SK-N-MC (cell line): ENCODE results near the gene HMG20B.
"Not testable (repeated sequence)": the region's sequence is repeated elsewhere in the genome, so short reads cannot be mapped to it uniquely, and the experiment has no call there.

Experiments
- DNase-seq: peaks from one replicate; pipeline ENCODE4 v3.0.0-alpha.2; 2011; ENCODE audit warnings: low read depth, low spot score
- H3K27ac ChIP-seq: fragments of 200-600 bp; sonication (generic); 2 replicates; pipeline ENCODE4 v1.5.1; 2016; ENCODE audit warnings: mixed run types
- H3K36me3 ChIP-seq: fragments of 200-600 bp; sonication (generic); 2 replicates; pipeline ENCODE4 v1.6.1; 2017; ENCODE audit warnings: antibody characterized with exemption, low read length, mixed read lengths; ENCODE audit not compliant: insufficient read depth
- H3K4me3 ChIP-seq: fragments of 200-600 bp; sonication (generic); 2 replicates; pipeline ENCODE4 v1.5.1; 2016
- H3K9ac ChIP-seq: fragments of 200-600 bp; sonication (generic); 2 replicates; pipeline ENCODE4 v1.8.0; 2017; ENCODE audit warnings: mixed run types, mixed read lengths; ENCODE audit not compliant: insufficient read length
- H3K9me3 ChIP-seq: fragments of 200-600 bp; sonication (generic); 2 replicates; pipeline ENCODE4 v1.6.1; 2017; ENCODE audit warnings: low read depth, mild to moderate bottlenecking, antibody characterized with exemption, low read length, moderate library complexity, mixed read lengths
- EZH2 ChIP-seq: fragments of 200-600 bp; sonication (generic); IDR thresholded peaks from one replicate; pipeline ENCODE4 v1.6.1; 2017; ENCODE audit warnings: antibody characterized with exemption
- FOXP2 ChIP-seq: optimal IDR thresholded peaks from 2 replicates; pipeline ENCODE3; 2011; ENCODE audit warnings: mild to moderate bottlenecking, moderate library complexity; ENCODE audit not compliant: insufficient read depth; ENCODE audit errors: extremely low read length, control extremely low read depth
- POLR2AphosphoS5 ChIP-seq: IDR thresholded peaks from 2 replicates; pipeline ENCODE4 v1.6.1; 2012; ENCODE audit warnings: mild to moderate bottlenecking, low read depth, low read length, borderline replicate concordance

Gene HMG20B

DNA sequence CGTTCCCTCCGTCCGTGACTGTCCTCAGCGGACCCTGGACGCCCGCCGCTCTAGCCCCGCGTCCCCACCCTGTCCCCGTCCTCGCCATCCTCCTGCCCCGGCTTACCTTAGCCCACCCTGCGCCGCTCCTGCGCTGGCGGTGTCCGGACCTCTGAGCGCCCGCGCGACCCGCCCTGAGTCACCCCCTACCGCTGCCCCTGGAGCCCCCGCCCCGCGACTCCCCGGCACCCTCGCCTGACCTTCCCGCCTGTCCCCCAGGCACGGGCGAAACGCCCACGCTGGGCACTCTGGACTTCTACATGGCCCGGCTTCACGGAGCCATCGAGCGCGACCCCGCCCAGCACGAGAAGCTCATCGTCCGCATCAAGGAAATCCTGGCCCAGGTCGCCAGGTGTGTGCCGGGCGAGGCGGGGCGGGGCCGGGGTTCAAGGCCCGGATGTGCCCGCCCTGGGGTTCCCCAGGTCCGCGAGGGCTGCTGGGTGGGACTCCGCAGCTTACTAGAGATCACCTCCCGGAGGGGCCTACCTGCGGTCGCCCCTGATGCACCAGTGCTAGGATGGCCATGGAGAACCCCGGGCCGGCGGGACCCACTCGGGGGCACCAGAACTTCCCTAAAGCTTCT, 5.1 kb downstream of the HMG20B start:
- no peak for TF ChIP-seq POLR2AphosphoS5
- no peak for TF ChIP-seq EZH2
- no peaks in the 10 kb centered on the region for H3K9me3 ChIP-seq
- no peak overlapping the region for H3K9ac ChIP-seq
- no peak for DNase-seq
- no peak overlapping the region for H3K4me3 ChIP-seq
- H3K36me3 ChIP-seq: peaks cover 25% of the 10 kb centered on the region; the same call in 1 of the 2 replicates
- H3K27ac ChIP-seq: no peak overlapping the region

DNA sequence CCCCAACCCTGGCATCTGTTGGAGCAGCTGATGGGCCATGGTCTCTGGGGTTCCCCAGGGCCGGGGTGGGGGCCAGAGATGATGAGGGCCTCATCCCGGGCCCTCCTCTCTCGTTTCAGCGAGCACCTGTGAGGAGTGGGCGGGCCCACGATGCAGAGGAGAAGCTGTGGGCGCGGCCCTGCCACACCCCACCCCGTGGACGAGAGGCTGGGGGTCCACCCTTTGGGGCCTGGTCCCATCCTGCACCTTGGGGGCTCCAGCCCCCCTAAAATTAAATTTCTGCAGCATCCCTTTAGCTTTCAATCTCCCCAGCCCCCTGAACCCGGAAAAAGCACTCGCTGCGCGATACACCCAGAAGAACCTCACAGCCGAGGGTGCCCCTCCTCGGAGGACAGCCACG, 5.6 kb downstream of the HMG20B start:
- H3K9me3 ChIP-seq: no peaks in the 10 kb centered on the region
- DNase-seq: no peak
- TF ChIP-seq EZH2: no peak
- TF ChIP-seq FOXP2: no peak
- TF ChIP-seq POLR2AphosphoS5: no peak
- H3K9ac ChIP-seq: no peak overlapping the region
- no peak overlapping the region for H3K27ac ChIP-seq
- H3K36me3 ChIP-seq: peaks cover 25% of the 10 kb centered on the region; the same call in 1 of the 2 replicates
- H3K4me3 ChIP-seq: no peak overlapping the region

GRCh38 chr19:3580156-3580934, 7.6 kb downstream of the HMG20B start:
- no peak for TF ChIP-seq POLR2AphosphoS5
- no peak for TF ChIP-seq EZH2
- no peak for TF ChIP-seq FOXP2

GRCh38 chr19:3581792-3582191, 9.0 kb downstream of the HMG20B start:
- not testable (repeated sequence) for DNase-seq, H3K27ac ChIP-seq, H3K4me3 ChIP-seq, H3K9ac ChIP-seq, H3K9me3 ChIP-seq, H3K36me3 ChIP-seq

More at GRCh38 chr19:3580156-3580934, 7.6 kb downstream of the HMG20B start:
- Histone ChIP-seq H3K4me3 (no peak overlapping the region), H3K27ac (no peak overlapping the region), H3K9ac (no peak overlapping the region), H3K9me3 (no peaks in the 10 kb centered on the region), H3K36me3 (peaks cover 13% of the 10 kb centered on the region; the same call in 1 of the 2 replicates)
- no peak for DNase-seq

DNA sequence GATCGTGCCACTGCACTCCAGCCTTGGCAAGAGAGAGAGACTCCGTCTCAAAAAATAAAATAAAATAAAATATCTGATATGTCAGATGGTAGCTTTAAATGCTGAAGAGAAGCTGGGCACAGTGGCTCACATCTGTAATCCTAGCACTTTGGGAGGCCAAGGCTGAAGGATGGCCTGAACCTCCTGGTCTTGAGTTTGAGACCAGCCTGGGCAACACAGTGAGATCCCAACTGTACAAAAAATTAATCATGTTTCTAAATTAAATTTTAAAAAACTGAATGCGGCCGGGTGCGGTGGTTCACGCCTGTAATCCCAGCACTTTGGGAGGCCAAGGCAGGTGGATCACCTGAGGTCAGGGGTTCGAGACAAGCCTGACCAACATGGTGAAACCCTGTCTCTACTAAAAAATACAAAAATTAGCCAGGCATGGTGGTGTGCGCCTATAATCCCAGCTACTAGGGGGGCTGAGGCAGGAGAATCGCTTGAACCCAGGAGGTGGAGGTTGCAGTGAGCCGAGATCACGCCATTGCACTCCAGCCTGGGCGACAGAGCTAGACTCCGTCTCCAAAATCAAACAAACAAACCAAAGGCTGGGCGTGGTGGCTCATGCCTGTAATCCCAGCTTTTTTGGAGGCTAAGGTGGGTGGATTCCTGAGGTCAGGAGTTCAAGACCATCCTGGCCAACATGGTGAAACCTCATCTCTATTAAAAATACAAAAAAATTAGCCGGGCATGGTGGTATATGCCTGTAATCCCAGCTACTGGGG, 11.5 kb downstream of the HMG20B start:
- not testable (repeated sequence) for H3K9ac ChIP-seq

DNA sequence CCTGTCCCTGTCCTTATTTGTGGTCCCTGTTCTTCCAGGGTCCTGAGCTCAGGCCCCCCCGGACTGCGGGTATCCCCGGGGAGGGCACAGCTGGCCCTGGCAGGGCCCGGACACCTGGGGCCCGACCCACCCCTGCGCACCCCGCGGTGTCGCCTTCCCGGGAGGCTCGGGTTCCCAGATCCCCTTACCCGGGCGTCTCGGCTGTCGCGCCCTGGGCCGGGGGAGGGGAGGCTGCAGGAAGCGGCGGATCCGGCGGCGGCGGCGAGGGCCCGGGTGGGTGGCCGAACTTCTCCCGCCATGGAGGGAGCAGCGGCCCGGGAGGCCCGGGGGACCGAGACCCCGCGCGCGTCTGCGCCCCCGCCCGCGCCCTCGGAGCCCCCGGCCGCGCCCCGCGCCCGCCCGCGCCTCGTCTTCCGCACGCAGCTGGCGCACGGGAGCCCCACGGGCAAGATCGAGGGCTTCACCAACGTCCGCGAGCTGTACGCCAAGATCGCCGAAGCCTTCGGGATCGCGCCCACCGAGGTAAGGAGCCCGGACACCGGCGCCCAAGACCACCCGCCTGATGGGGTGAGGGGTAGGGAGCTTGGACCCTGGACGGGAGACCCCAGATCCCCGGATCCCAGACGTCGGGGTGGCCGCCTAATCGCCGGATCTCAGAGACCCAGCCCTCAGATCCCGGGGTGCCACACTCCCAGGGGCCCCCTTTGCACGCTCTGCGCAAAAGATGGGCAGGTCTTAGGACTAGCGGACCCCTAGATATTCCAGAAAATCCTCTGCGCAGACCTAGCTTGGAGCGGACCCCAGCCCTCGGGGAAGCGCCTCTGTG, 12.8 kb downstream of the HMG20B start, which contains the start of gene GIPC3:
Gene GIPC3 (plus strand): TSS at position 178 of the 826 bp plus-strand sequence. CDS start 120 bp downstream, at position 298.
- peak within 1 kb of the TSS; percentile 74 for H3K4me3 ChIP-seq
- DNase-seq: no peak
- TF ChIP-seq POLR2AphosphoS5 (no peak), FOXP2 (no peak)
- no peak within 1 kb of the TSS for H3K9ac ChIP-seq
- no peaks in the 10 kb centered on the region for H3K9me3 ChIP-seq
- H3K36me3 ChIP-seq: no peaks in the 10 kb centered on the region
- no peak within 1 kb of the TSS for H3K27ac ChIP-seq

More for the DNA sequence above, 11.5 kb downstream of the HMG20B start:
- H3K9me3 ChIP-seq, H3K4me3 ChIP-seq, DNase-seq, H3K36me3 ChIP-seq, H3K27ac ChIP-seq: not testable (repeated sequence)

- TF ChIP-seq POLR2AphosphoS5 (no peak), FOXP2 (no peak), EZH2 (no peak)
- H3K27ac ChIP-seq: no peak overlapping the region
- no peak for DNase-seq
- H3K36me3 ChIP-seq: no peaks in the 10 kb centered on the region
- H3K9me3 ChIP-seq: no peaks in the 10 kb centered on the region
- H3K9ac ChIP-seq: no peak overlapping the region
- peak overlapping the region; percentile 74 for H3K4me3 ChIP-seq
Observed at GRCh38 chr19:3586127-3586626, 13.4 kb downstream of the HMG20B start.
